HCT116 (cell line): ENCODE data around the gene PLEKHM3. TPM values are rescaled to one million over a fixed set of nuclear protein-coding genes. Genes with fewer than 3 reads are reported as not detected.

Source experiments
- ATAC-seq: fragments of 200-7000 bp; cut with Tn5 transposase; 2 replicates; pipeline ENCODE4 v1.9.1; 2020; ENCODE audit warnings: mild to moderate bottlenecking, moderate library complexity
- BruUV-seq: library from RNA; stranded (reverse); fragments of 400-500 nt; replicated peaks from 2 replicates; lab custom pipeline; 2021; lab: Mats Ljungman, UMichigan
- CTCF ChIA-PET: fragments of 300-600 bp; sonication (Branson Sonifier 250); formaldehyde crosslinking; loops from one replicate; lab custom pipeline; 2021; ENCODE audit warnings: antibody characterized with exemption; lab: Charles Lee
- POLR2A ChIA-PET: fragments of 300-600, 350-600 bp; sonication (Branson Sonifier 250); formaldehyde crosslinking; loops from one replicate; lab custom pipeline; 2021; ENCODE audit warnings: antibody characterized with exemption; lab: Charles Lee
- RAD21 ChIA-PET, 2 experiments: fragments of 300-600 bp; sonication (Branson Sonifier 250); formaldehyde crosslinking; loops; one replicate each; lab custom pipeline; 2023; ENCODE audit warnings: low total read pairs in 2 of 2; ENCODE audit not compliant: uncharacterized antibody in 2 of 2, unreplicated experiment in 2 of 2, low non-redundant PET in 1 of 2; lab: Charles Lee
- DNase-seq: peaks from one replicate; pipeline ENCODE4 v3.0.0-alpha.2; 2010; ENCODE audit warnings: low read depth, low spot score
- H2AFZ ChIP-seq: fragments of 200-600 bp; shearing (Covaris generic), sonication (generic); 2 replicates; pipeline ENCODE4 v1.6.1; 2017; ENCODE audit warnings: low read depth, mixed run types, mixed read lengths, antibody characterized with exemption, low read length; ENCODE audit not compliant: poor library complexity, severe bottlenecking
- H3K27ac ChIP-seq: 2 replicates; pipeline ENCODE4 v1.5.1; 2012; ENCODE audit warnings: low read depth, low read length
- H3K27me3 ChIP-seq: fragments of 200-600 bp; sonication (generic); 2 replicates; pipeline ENCODE4 v1.6.1; 2016; ENCODE audit warnings: mixed run types, low read length, mixed read lengths; ENCODE audit not compliant: insufficient read depth
- H3K36me3 ChIP-seq, 2 experiments: fragments of 200-500 bp in 1 of 2; fragments of 200-600 bp in 1 of 2; sonication (Bioruptor generic) in 1 of 2; sonication (generic) in 1 of 2; 2 replicates each; pipeline versions ENCODE4 v1.5.1 to v1.6.1; 2014 to 2016; ENCODE audit warnings: low read length in 2 of 2, inconsistent platforms in 1 of 2, mixed read lengths in 1 of 2, mixed run types in 1 of 2; ENCODE audit not compliant: insufficient read depth in 2 of 2, control insufficient read depth in 1 of 2
- H3K4me1 ChIP-seq, 2 experiments: fragments of 200-600 bp in 1 of 2; sonication (generic) in 1 of 2; 2 replicates each; pipeline versions ENCODE4 v1.5.1 to v1.6.1; 2012 to 2017; ENCODE audit warnings: low read length in 2 of 2, inconsistent platforms in 1 of 2, mild to moderate bottlenecking in 1 of 2, mixed read lengths in 1 of 2, mixed run types in 1 of 2, moderate library complexity in 1 of 2; ENCODE audit not compliant: insufficient read depth in 2 of 2, control insufficient read depth in 1 of 2
- H3K4me2 ChIP-seq: fragments of 200-600 bp; sonication (generic); 2 replicates; pipeline ENCODE4 v1.6.1; 2017; ENCODE audit warnings: mixed run types, low read length, mixed read lengths
- H3K4me3 ChIP-seq, 2 experiments: fragments of 200-600 bp in 1 of 2; sonication (generic) in 1 of 2; replicated peaks in 1 of 2; 2 replicates each; pipeline ENCODE4 v1.5.1; 2011 to 2016; ENCODE audit warnings: low read length in 2 of 2, control low read depth in 1 of 2, low read depth in 1 of 2, mild to moderate bottlenecking in 1 of 2, mixed read lengths in 1 of 2, mixed run types in 1 of 2
- H3K79me2 ChIP-seq: fragments of 200-600 bp; sonication (generic); 2 replicates; pipeline ENCODE4 v1.6.1; 2017; ENCODE audit warnings: mild to moderate bottlenecking, mixed run types, low read length, moderate library complexity, mixed read lengths; ENCODE audit not compliant: insufficient read depth
- H3K9ac ChIP-seq: fragments of 200-600 bp; sonication (generic); 2 replicates; pipeline ENCODE4 v1.6.1; 2016; ENCODE audit warnings: low read length, mixed read lengths
- H3K9me2 ChIP-seq: fragments of 200-600 bp; sonication (generic), shearing (Covaris generic); 2 replicates; pipeline ENCODE4 v1.6.1; 2017; ENCODE audit warnings: mixed run types, mild to moderate bottlenecking, moderate library complexity; ENCODE audit not compliant: insufficient read depth
- H3K9me3 ChIP-seq, 2 experiments: fragments of 200-500 bp in 1 of 2; fragments of 200-600 bp in 1 of 2; sonication (Bioruptor generic) in 1 of 2; sonication (generic) in 1 of 2; 2 replicates each; pipeline ENCODE4 v1.6.1; 2014 to 2017; ENCODE audit warnings: low read length in 2 of 2, mixed read lengths in 2 of 2, inconsistent platforms in 1 of 2, low read depth in 1 of 2, mild to moderate bottlenecking in 1 of 2, mixed run types in 1 of 2, moderate library complexity in 1 of 2; ENCODE audit not compliant: control insufficient read depth in 1 of 2, insufficient read depth in 1 of 2
- H4K20me1 ChIP-seq: fragments of 200-600 bp; sonication (generic), shearing (Covaris generic); 2 replicates; pipeline ENCODE4 v1.6.1; 2017; ENCODE audit warnings: mixed run types, mild to moderate bottlenecking, moderate library complexity; ENCODE audit not compliant: insufficient read depth
- CEBPB ChIP-seq: IDR thresholded peaks from 2 replicates; pipeline ENCODE4 v1.6.1; 2012; ENCODE audit warnings: low read depth
- EGR1 ChIP-seq: IDR thresholded peaks from 2 replicates; pipeline ENCODE4 v1.6.1; 2012; ENCODE audit warnings: low read depth
- ELF1 ChIP-seq: IDR thresholded peaks from 2 replicates; pipeline ENCODE4 v1.6.1; 2012; ENCODE audit warnings: low read depth, borderline replicate concordance
- EZH2 ChIP-seq: fragments of 200-600 bp; sonication (generic); IDR thresholded peaks from 2 replicates; pipeline ENCODE4 v1.6.1; 2017; ENCODE audit warnings: antibody characterized with exemption, mixed run types
- EZH2phosphoT487 ChIP-seq: fragments of 200-600 bp; IDR thresholded peaks from 2 replicates; pipeline ENCODE4 v1.6.1; 2018; ENCODE audit warnings: antibody characterized with exemption, borderline replicate concordance
- JUND ChIP-seq: IDR thresholded peaks from 2 replicates; pipeline ENCODE4 v1.6.1; 2012
- POLR2A ChIP-seq: IDR thresholded peaks from 2 replicates; pipeline ENCODE4 v1.7.0; 2011; ENCODE audit warnings: borderline replicate concordance; ENCODE audit not compliant: insufficient read depth, insufficient read length; ENCODE audit errors: extremely low read depth
- RAD21 ChIP-seq: IDR thresholded peaks from 2 replicates; pipeline ENCODE4 v1.6.1; 2012; ENCODE audit warnings: low read depth, mild to moderate bottlenecking
- REST ChIP-seq: IDR thresholded peaks from 2 replicates; pipeline ENCODE4 v1.6.1; 2012; ENCODE audit warnings: low read depth
- SP1 ChIP-seq: IDR thresholded peaks from 2 replicates; pipeline ENCODE4 v1.6.1; 2012; ENCODE audit warnings: low read depth
- SRF ChIP-seq: IDR thresholded peaks from 2 replicates; pipeline ENCODE4 v1.6.1; 2012; ENCODE audit warnings: low read depth
- TCF7L2 ChIP-seq: IDR thresholded peaks from 2 replicates; pipeline ENCODE4 v1.7.0; 2011; ENCODE audit warnings: borderline replicate concordance, inconsistent platforms; ENCODE audit not compliant: insufficient read depth, insufficient read length; ENCODE audit errors: extremely low read depth
- YY1 ChIP-seq: IDR thresholded peaks from 2 replicates; pipeline ENCODE4 v1.6.1; 2011; ENCODE audit warnings: low read length, low read depth, moderate library complexity, mild to moderate bottlenecking; ENCODE audit not compliant: insufficient replicate concordance; ENCODE audit errors: extremely low read depth
- ZFX ChIP-seq: fragments of 450-650 bp; IDR thresholded peaks from 2 replicates; pipeline ENCODE4 v1.6.1; 2017
- ZNF274 ChIP-seq: fragments of 200-500 bp; sonication (Bioruptor generic); IDR thresholded peaks from 2 replicates; pipeline ENCODE4 v1.6.1; 2014; ENCODE audit warnings: mild to moderate bottlenecking, low read depth, low read length, inconsistent platforms
- intact Hi-C: fragments of 100-400 bp; cut with micrococcal nuclease; formaldehyde crosslinking; loops from 2 replicates; pipeline ENCODE4 v1.10.0; 2022
- total RNA-seq: library from RNA; stranded (reverse); gene quantifications from one replicate; pipeline ENCODE4 v1.2.1, GENCODE V29; 2021; ENCODE audit not compliant: unreplicated experiment

Gene PLEKHM3
- total RNA-seq, 1 experiment from 2014 or later: 6.3 TPM

DNA sequence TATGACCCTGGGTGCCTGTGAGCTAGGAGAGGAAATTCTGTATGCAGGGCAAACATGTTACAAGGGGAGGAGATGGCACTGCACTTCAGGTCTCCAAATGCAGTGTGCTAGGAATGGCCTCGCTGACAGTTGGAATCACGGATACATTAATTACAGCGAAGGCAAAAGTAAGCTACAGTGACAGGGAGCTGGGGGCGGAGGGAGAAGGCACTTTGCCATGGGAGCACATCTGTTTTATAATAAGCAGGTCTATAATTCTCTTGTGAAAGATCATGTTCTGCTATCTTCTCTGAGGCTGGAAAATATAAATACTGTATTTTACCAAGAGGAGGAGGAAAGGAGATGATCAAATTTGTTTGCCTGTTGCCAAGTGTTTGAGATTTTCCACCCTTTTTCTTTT, 199.3 kb downstream of the PLEKHM3 start:
- DNase-seq (no peak), ATAC-seq (no peak)
- ChIA-PET POLR2A (no interaction called here), RAD21 (no interaction called here), CTCF (no interaction called here)
- Histone ChIP-seq H3K79me2 (no peaks in the 10 kb centered on the region), H2AFZ (no peak overlapping the region), H3K9me2 (no peaks in the 10 kb centered on the region), H3K36me3 (no peaks in the 10 kb centered on the region), H3K27me3 (no peaks in the 10 kb centered on the region), H4K20me1 (no peaks in the 10 kb centered on the region), H3K4me3 (no peak overlapping the region), H3K9ac (no peak overlapping the region), H3K4me1 (peaks cover 15 to 17% of the 10 kb centered on the region in 2 experiments), H3K4me2 (no peak overlapping the region), H3K9me3 (no peaks in the 10 kb centered on the region), H3K27ac (no peak overlapping the region)
- intact Hi-C loops: no loop called here
- no peak for TF ChIP-seq CEBPB
- no peak for TF ChIP-seq POLR2A
- TF ChIP-seq EGR1: no peak
- TF ChIP-seq TCF7L2: no peak
- TF ChIP-seq SP1: no peak
- TF ChIP-seq EZH2: no peak
- TF ChIP-seq ELF1: no peak
- no peak for TF ChIP-seq JUND
- no peak for TF ChIP-seq RAD21
- no peak for TF ChIP-seq ZFX
- no peak for TF ChIP-seq ZNF274
- TF ChIP-seq YY1: no peak
- no peak for TF ChIP-seq REST
- no peak for TF ChIP-seq SRF
- TF ChIP-seq EZH2phosphoT487: no peak
- BruUV-seq: no TSS peak
